Stimulated activated CD4-positive, alpha-beta T cell treated with anti-CD3 and anti-CD28 coated beads, Interleukin-4, amount 100 ng/mL, for 48 hours (primary cell): ENCODE data around the gene SNAP29.
"Not testable (repeated sequence)": the region's sequence is repeated elsewhere in the genome, so short reads cannot be mapped to it uniquely, and the experiment has no call there.

Experiments
- DNase-seq, 2 donors: peaks; one replicate each; pipeline ENCODE4 v3.0.0-alpha.2; 2020; ENCODE audit warnings: low read depth in 2 of 2

SNAP29 gene

GRCh38 chr22:20866736-20867135 is 7.9 kb downstream of the SNAP29 start:
- no peak for DNase-seq

- no peak for DNase-seq
Measured at GRCh38 chr22:20867179-20868024, 8.6 kb downstream of the SNAP29 start.

GRCh38 chr22:20868025-20868962 is 9.5 kb downstream of the SNAP29 start:
- DNase-seq = no peak

- no peak for DNase-seq
Measured at GRCh38 chr22:20869234-20869633, 10.4 kb downstream of the SNAP29 start.

GRCh38 chr22:20873214-20873613 is 14.4 kb downstream of the SNAP29 start:
- no peak for DNase-seq

- no peak for DNase-seq
Measured at GRCh38 chr22:20875296-20875695, 16.5 kb downstream of the SNAP29 start.

- DNase-seq = no peak
Measured at GRCh38 chr22:20877715-20878114, 18.9 kb downstream of the SNAP29 start.

- no peak for DNase-seq
Measured at GRCh38 chr22:20881231-20881630, 22.4 kb downstream of the SNAP29 start.

GRCh38 chr22:20881869-20882815 is 23.3 kb downstream of the SNAP29 start:
- no peak for DNase-seq

- no peak for DNase-seq
Measured at GRCh38 chr22:20882855-20883254, 24.0 kb downstream of the SNAP29 start.

- no peak for DNase-seq
Measured at GRCh38 chr22:20884454-20884853, 25.6 kb downstream of the SNAP29 start.

- no peak for DNase-seq
Measured at GRCh38 chr22:20885017-20885556, 26.3 kb downstream of the SNAP29 start.

GRCh38 chr22:20885557-20886323 is 26.9 kb downstream of the SNAP29 start:
- peak; percentile 24 to 43 for DNase-seq

- DNase-seq = no peak
Measured at GRCh38 chr22:20887375-20887774, 28.6 kb downstream of the SNAP29 start.

GRCh38 chr22:20889025-20889704 is 30.4 kb downstream of the SNAP29 start:
- DNase-seq = no peak

- no peak for DNase-seq
Measured at GRCh38 chr22:20889904-20890540, 31.2 kb downstream of the SNAP29 start.

- no peak for DNase-seq
Measured at GRCh38 chr22:20890975-20891374, 32.2 kb downstream of the SNAP29 start.

- not testable (repeated sequence) for DNase-seq
Measured at GRCh38 chr22:20897737-20898136, 38.9 kb downstream of the SNAP29 start.

GRCh38 chr22:20899827-20900423 is 41.1 kb downstream of the SNAP29 start:
- no peak for DNase-seq
